CD4-positive, alpha-beta T cell (primary cell): ENCODE data around the gene ZNF215. TPM values are rescaled to one million over a fixed set of nuclear protein-coding genes. Genes with fewer than 3 reads are reported as not detected.
"Not testable (repeated sequence)": the region's sequence is repeated elsewhere in the genome, so short reads cannot be mapped to it uniquely, and the experiment has no call there.

Source experiments
- ATAC-seq: fragments of 200-7000 bp; cut with Tn5 transposase; one replicate; pipeline ENCODE4 v1.10.0; 2022; ENCODE audit warnings: mild to moderate bottlenecking; ENCODE audit not compliant: poor library complexity
- CTCF ChIA-PET: fragments of 350-600 bp; sonication (Branson Sonifier 250); formaldehyde crosslinking; loops from one replicate; lab custom pipeline; 2021; ENCODE audit warnings: antibody characterized with exemption, inconsistent platforms; lab: Charles Lee
- POLR2A ChIA-PET: fragments of 350-600 bp; sonication (Branson Sonifier 250); formaldehyde crosslinking; loops from one replicate; lab custom pipeline; 2021; ENCODE audit warnings: antibody characterized with exemption, inconsistent platforms; lab: Charles Lee
- DNase-seq, 14 experiments: peaks; one replicate each; pipeline ENCODE4 v3.0.0-alpha.2; 2013 to 2020; ENCODE audit warnings: mixed read lengths in 2 of 14
- H3K27ac ChIP-seq, 2 donors: one replicate each; pipeline versions ENCODE4 v1.5.1 to v1.7.0; 2013; ENCODE audit warnings: low read length in 2 of 2, low read depth in 1 of 2, mild to moderate bottlenecking in 1 of 2
- H3K27me3 ChIP-seq, 2 experiments: 1 replicate in 1 of 2; 2 replicates in 1 of 2; pipeline versions ENCODE4 v1.6.1 to v1.7.0; 2013; ENCODE audit warnings: low read length in 2 of 2, control low read depth in 1 of 2, mild to moderate bottlenecking in 1 of 2, moderate library complexity in 1 of 2; ENCODE audit not compliant: insufficient read depth in 2 of 2, control insufficient read depth in 1 of 2
- H3K36me3 ChIP-seq: one replicate; pipeline ENCODE4 v1.6.1; 2013; ENCODE audit warnings: low read length, control low read depth; ENCODE audit not compliant: insufficient read depth
- H3K4me1 ChIP-seq: one replicate; pipeline ENCODE4 v1.6.1; 2013; ENCODE audit warnings: low read length, control low read depth; ENCODE audit not compliant: insufficient read depth
- H3K4me3 ChIP-seq: one replicate; pipeline ENCODE4 v1.5.1; 2013; ENCODE audit warnings: mild to moderate bottlenecking, low read length, moderate library complexity
- H3K9me3 ChIP-seq, 2 experiments: 1 replicate in 1 of 2; 2 replicates in 1 of 2; pipeline versions ENCODE4 v1.6.1 to v1.7.0; 2013; ENCODE audit warnings: low read length in 2 of 2, mild to moderate bottlenecking in 2 of 2, control low read depth in 1 of 2, moderate library complexity in 1 of 2; ENCODE audit not compliant: control insufficient read depth in 1 of 2, insufficient read depth in 1 of 2
- H3K27ac Mint-ChIP-seq: one replicate; pipeline ENCODE4 v1.8.0; 2020; ENCODE audit warnings: mixed read lengths
- H3K27me3 Mint-ChIP-seq: one replicate; pipeline ENCODE4 v1.8.0; 2021; ENCODE audit warnings: mixed read lengths
- H3K36me3 Mint-ChIP-seq: one replicate; pipeline ENCODE4 v1.8.0; 2021; ENCODE audit warnings: low read depth, mixed read lengths
- H3K4me1 Mint-ChIP-seq: one replicate; pipeline ENCODE4 v1.8.0; 2021; ENCODE audit warnings: low read depth, mixed read lengths
- H3K4me3 Mint-ChIP-seq: one replicate; pipeline ENCODE4 v1.8.0; 2020; ENCODE audit warnings: mild to moderate bottlenecking, mixed read lengths
- H3K9me3 Mint-ChIP-seq: one replicate; pipeline ENCODE4 v1.8.0; 2020; ENCODE audit warnings: mixed read lengths
- CTCF ChIP-seq: fragments of 200-600 bp; IDR thresholded peaks from one replicate; pipeline ENCODE4 v1.8.0; 2022; ENCODE audit warnings: antibody characterized with exemption, mild to moderate bottlenecking
- intact Hi-C, 2 experiments: fragments of 100-400 bp; cut with DNase I in 1 of 2; cut with micrococcal nuclease in 1 of 2; formaldehyde crosslinking; loops; one replicate each; pipeline versions ENCODE4 v1.15.1 to v1.9.0; 2023 to 2025; cut with DNase I, micrococcal nuclease
- total RNA-seq, 174 experiments: library from RNA in 2 of 174; stranded (reverse) in 2 of 174; gene quantifications; one replicate each; pipeline ENCODE4 v1.2.3 and lab custom pipeline; 2021 to 2026

Gene ZNF215
- total RNA-seq, 2 experiments from 2014 or later = 0.87 to 1.1 TPM

GRCh38 chr11:6941970-6942369 is 15.7 kb downstream of the ZNF215 start:
- Histone ChIP-seq H3K9me3 (no peaks in the 10 kb centered on the region), H3K4me3 (no peak overlapping the region), H3K27ac (no peak overlapping the region), H3K27me3 (no peaks in the 10 kb centered on the region), H3K4me1 (no peaks in the 10 kb centered on the region), H3K36me3 (no peaks in the 10 kb centered on the region)
- Mint-ChIP-seq H3K27ac (no peak overlapping the region), H3K27me3 (no peaks in the 10 kb centered on the region), H3K4me1 (no peaks in the 10 kb centered on the region), H3K36me3 (no peaks in the 10 kb centered on the region), H3K4me3 (no peak overlapping the region), H3K9me3 (no peaks in the 10 kb centered on the region)
- no peak for TF ChIP-seq CTCF
- ChIA-PET CTCF (no interaction called here), POLR2A (no interaction called here)
- intact Hi-C loops = no loop called here
- ATAC-seq (no peak), DNase-seq (no peak)

- no peak for TF ChIP-seq CTCF
- ATAC-seq (no peak), DNase-seq (no peak)
- H3K4me1 Mint-ChIP-seq = no peaks in the 10 kb centered on the region
- no peaks in the 10 kb centered on the region for H3K27me3 Mint-ChIP-seq
- no peak overlapping the region for H3K27ac Mint-ChIP-seq
- H3K4me3 ChIP-seq = no peak overlapping the region
- H3K4me3 Mint-ChIP-seq = no peak overlapping the region
- no peaks in the 10 kb centered on the region for H3K9me3 Mint-ChIP-seq
- CTCF ChIA-PET = no interaction called here
- no peaks in the 10 kb centered on the region for H3K9me3 ChIP-seq
- H3K27me3 ChIP-seq = no peaks in the 10 kb centered on the region
- no peak overlapping the region for H3K27ac ChIP-seq
- no peaks in the 10 kb centered on the region for H3K36me3 ChIP-seq
- no peaks in the 10 kb centered on the region for H3K4me1 ChIP-seq
- H3K36me3 Mint-ChIP-seq = no peaks in the 10 kb centered on the region
- intact Hi-C loops = no loop called here
- POLR2A ChIA-PET = no interaction called here
Observed at GRCh38 chr11:6943131-6943530, 16.9 kb downstream of the ZNF215 start.

GRCh38 chr11:6954248-6954647 is 28.0 kb downstream of the ZNF215 start:
- H3K27ac ChIP-seq, H3K4me3 ChIP-seq, H3K9me3 ChIP-seq, CTCF ChIA-PET, H3K36me3 ChIP-seq, H3K27me3 ChIP-seq, H3K27ac Mint-ChIP-seq, DNase-seq, ATAC-seq, H3K4me3 Mint-ChIP-seq, POLR2A ChIA-PET, H3K4me1 ChIP-seq, H3K9me3 Mint-ChIP-seq, H3K4me1 Mint-ChIP-seq, intact Hi-C loops, H3K27me3 Mint-ChIP-seq: not testable (repeated sequence)
- H3K36me3 Mint-ChIP-seq = peaks cover 13% of the 10 kb centered on the region

GRCh38 chr11:6962141-6962540 is 35.9 kb downstream of the ZNF215 start:
- H3K9me3 Mint-ChIP-seq = peaks cover 2% of the 10 kb centered on the region
- H3K36me3 Mint-ChIP-seq = no peaks in the 10 kb centered on the region
- DNase-seq (no peak), ATAC-seq (no peak)
- Histone ChIP-seq H3K36me3 (no peaks in the 10 kb centered on the region), H3K27me3 (no peaks in the 10 kb centered on the region), H3K4me1 (no peaks in the 10 kb centered on the region), H3K27ac (no peak overlapping the region), H3K9me3 (no peaks in the 10 kb centered on the region), H3K4me3 (no peak overlapping the region)
- no peak overlapping the region for H3K4me3 Mint-ChIP-seq
- ChIA-PET CTCF (no interaction called here), POLR2A (no interaction called here)
- TF ChIP-seq CTCF = no peak
- H3K4me1 Mint-ChIP-seq = no peaks in the 10 kb centered on the region
- intact Hi-C loops = no loop called here
- H3K27ac Mint-ChIP-seq = no peak overlapping the region
- H3K27me3 Mint-ChIP-seq = no peaks in the 10 kb centered on the region
